SK-N-MC (cell line): ENCODE measurements around the gene TMEM106B.

Experiments used
- EZH2 ChIP-seq: fragments of 200-600 bp; sonication (generic); IDR thresholded peaks from one replicate; pipeline ENCODE4 v1.6.1; 2017; ENCODE audit warnings: antibody characterized with exemption
- POLR2AphosphoS5 ChIP-seq: IDR thresholded peaks from 2 replicates; pipeline ENCODE4 v1.6.1; 2012; ENCODE audit warnings: mild to moderate bottlenecking, low read depth, low read length, borderline replicate concordance

- TF ChIP-seq EZH2, result no peak
- no peak for TF ChIP-seq POLR2AphosphoS5
Observed at GRCh38 chr7:12269100-12269895, 58.2 kb downstream of the TMEM106B start.
